ENCODE measurements around the gene ARHGAP19. TPM values are rescaled to one million over a fixed set of nuclear protein-coding genes. Genes with fewer than 3 reads are reported as not detected.

Gene ARHGAP19
- total and polyA plus RNA-seq, 2 donors (not counting 1 experiment from before 2014, with no cell fraction given): 5.6 to 7.4 TPM

DNA sequence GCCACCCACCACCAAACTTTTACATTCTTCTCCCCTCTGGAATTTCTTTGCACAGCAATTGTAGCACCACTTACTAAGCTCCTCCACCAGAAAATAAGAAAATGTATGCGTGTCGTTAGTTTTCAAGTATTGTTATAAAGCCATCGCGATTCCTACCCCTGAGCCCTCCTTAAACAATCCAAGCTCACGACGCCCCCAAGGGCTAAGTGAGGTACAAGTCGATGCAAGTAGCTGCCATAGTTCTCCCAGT, 40.8 kb upstream of the ARHGAP19 start:
- Histone ChIP-seq H2AFZ (ENCODE audit: low read length) (no peak overlapping the region), H3K27me3 (ENCODE audit: control insufficient read depth, insufficient read depth, low read length) (peaks cover 14% of the 10 kb centered on the region), H3K9me3 (ENCODE audit: control insufficient read depth, insufficient read depth, low read depth, low read length) (no peaks in the 10 kb centered on the region), H3K9ac (ENCODE audit: insufficient read depth, low read length) (no peak overlapping the region), H3K79me2 (ENCODE audit: control insufficient read depth, insufficient read depth, low read length) (peaks cover 4% of the 10 kb centered on the region), H3K27ac (ENCODE audit: insufficient read depth, low read length) (peak overlapping the region; percentile 75), H3K4me3 (replicated peaks in 1 of 4; ENCODE audit: control extremely low read depth in 1 of 4, insufficient read depth in 1 of 4, low read depth in 3 of 4, low read length in 4 of 4) (peak overlapping the region; percentile 54 to 76 (median 65)), H3K4me1 (ENCODE audit: control insufficient read depth, extremely low read depth, insufficient read depth, low read length) (peaks cover 2% of the 10 kb centered on the region), H4K20me1 (ENCODE audit: control insufficient read depth, extremely low read depth, insufficient read depth, low read length) (no peaks in the 10 kb centered on the region), H3K4me2 (ENCODE audit: extremely low read depth, insufficient read depth, low read length) (peak overlapping the region; percentile 84), H3K36me3 (ENCODE audit: control insufficient read depth, insufficient read depth, low read length) (no peaks in the 10 kb centered on the region)
- peak; percentile 41 to 55 for DNase-seq (ENCODE audit: low read depth in 2 of 2)
- TF ChIP-seq, protein P1, sequence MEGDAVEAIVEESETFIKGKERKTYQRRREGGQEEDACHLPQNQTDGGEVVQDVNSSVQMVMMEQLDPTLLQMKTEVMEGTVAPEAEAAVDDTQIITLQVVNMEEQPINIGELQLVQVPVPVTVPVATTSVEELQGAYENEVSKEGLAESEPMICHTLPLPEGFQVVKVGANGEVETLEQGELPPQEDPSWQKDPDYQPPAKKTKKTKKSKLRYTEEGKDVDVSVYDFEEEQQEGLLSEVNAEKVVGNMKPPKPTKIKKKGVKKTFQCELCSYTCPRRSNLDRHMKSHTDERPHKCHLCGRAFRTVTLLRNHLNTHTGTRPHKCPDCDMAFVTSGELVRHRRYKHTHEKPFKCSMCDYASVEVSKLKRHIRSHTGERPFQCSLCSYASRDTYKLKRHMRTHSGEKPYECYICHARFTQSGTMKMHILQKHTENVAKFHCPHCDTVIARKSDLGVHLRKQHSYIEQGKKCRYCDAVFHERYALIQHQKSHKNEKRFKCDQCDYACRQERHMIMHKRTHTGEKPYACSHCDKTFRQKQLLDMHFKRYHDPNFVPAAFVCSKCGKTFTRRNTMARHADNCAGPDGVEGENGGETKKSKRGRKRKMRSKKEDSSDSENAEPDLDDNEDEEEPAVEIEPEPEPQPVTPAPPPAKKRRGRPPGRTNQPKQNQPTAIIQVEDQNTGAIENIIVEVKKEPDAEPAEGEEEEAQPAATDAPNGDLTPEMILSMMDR (conservative IDR thresholded peaks at IDR 0.05 in 1 of 2, IDR thresholded peaks at IDR 0.05 in 1 of 2; ENCODE audit: low read depth in 1 of 2, low read length in 2 of 2): peak in 1 of 2 donors; percentile 21
- no peak for TF ChIP-seq EZH2 (IDR thresholded peaks at IDR 0.05; ENCODE audit: low read length, missing control alignments)

DNA sequence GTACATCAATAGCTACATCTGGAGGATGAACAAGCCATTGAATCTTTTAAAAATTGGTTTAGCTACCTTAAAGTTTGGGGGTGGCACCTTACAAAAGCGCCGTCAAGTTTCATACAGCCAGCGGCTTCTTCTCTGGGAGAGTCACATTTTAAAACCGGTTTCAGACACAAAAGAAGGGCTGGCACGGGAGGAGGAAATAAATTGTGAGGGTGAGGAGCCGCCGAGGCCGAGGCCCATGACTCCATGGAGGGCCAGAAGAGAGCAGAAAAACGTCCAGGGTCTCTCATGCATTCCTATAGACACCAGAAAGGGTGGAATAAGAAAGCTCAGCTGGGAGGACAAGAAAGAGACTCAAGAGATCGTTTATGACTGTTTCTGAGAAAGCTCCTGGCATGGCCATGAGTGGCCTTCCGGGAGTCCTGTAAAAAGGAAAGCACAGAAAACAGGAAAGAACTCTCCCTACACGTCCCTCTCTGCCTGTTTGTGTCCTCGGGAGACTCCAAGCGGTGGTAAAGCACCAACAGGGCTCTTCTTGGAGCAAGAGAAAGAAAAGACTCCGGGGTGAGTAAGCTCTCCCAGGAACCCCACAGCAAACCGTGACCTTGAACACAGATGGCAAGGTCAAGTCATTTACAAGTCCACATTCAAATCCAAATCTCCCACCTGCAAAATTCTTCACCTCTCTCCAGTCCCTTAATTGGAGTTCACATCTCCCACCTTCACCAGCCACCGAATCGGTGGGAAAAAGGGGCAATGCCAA, 40.3 kb upstream of the ARHGAP19 start:
- H3K27me3 ChIP-seq (ENCODE audit: control insufficient read depth, insufficient read depth, low read length): peaks cover 10% of the 10 kb centered on the region
- H3K79me2 ChIP-seq (ENCODE audit: control insufficient read depth, insufficient read depth, low read length): peaks cover 4% of the 10 kb centered on the region
- peak; percentile 77 to 89 for DNase-seq (ENCODE audit: low read depth in 2 of 2)
- TF ChIP-seq, protein P1 (conservative IDR thresholded peaks at IDR 0.05 in 1 of 2, IDR thresholded peaks at IDR 0.05 in 1 of 2; ENCODE audit: low read depth in 1 of 2, low read length in 2 of 2): peak; percentile 45 to 64
- no peak for TF ChIP-seq EZH2 (IDR thresholded peaks at IDR 0.05; ENCODE audit: low read length, missing control alignments)
- H4K20me1 ChIP-seq (ENCODE audit: control insufficient read depth, extremely low read depth, insufficient read depth, low read length): no peaks in the 10 kb centered on the region
- no peaks in the 10 kb centered on the region for H3K36me3 ChIP-seq (ENCODE audit: control insufficient read depth, insufficient read depth, low read length)
- peak overlapping the region; percentile 54 to 76 (median 65) for H3K4me3 ChIP-seq (replicated peaks in 1 of 4; ENCODE audit: control extremely low read depth in 1 of 4, insufficient read depth in 1 of 4, low read depth in 3 of 4, low read length in 4 of 4)
- peaks cover 2% of the 10 kb centered on the region for H3K4me1 ChIP-seq (ENCODE audit: control insufficient read depth, extremely low read depth, insufficient read depth, low read length)
- peak overlapping the region; percentile 78 for H2AFZ ChIP-seq (ENCODE audit: low read length)
- H3K4me2 ChIP-seq (ENCODE audit: extremely low read depth, insufficient read depth, low read length): peak overlapping the region; percentile 84
- H3K9me3 ChIP-seq (ENCODE audit: control insufficient read depth, insufficient read depth, low read depth, low read length): no peaks in the 10 kb centered on the region
- peak overlapping the region; percentile 59 for H3K9ac ChIP-seq (ENCODE audit: insufficient read depth, low read length)
- peak overlapping the region; percentile 75 for H3K27ac ChIP-seq (ENCODE audit: insufficient read depth, low read length)

DNA sequence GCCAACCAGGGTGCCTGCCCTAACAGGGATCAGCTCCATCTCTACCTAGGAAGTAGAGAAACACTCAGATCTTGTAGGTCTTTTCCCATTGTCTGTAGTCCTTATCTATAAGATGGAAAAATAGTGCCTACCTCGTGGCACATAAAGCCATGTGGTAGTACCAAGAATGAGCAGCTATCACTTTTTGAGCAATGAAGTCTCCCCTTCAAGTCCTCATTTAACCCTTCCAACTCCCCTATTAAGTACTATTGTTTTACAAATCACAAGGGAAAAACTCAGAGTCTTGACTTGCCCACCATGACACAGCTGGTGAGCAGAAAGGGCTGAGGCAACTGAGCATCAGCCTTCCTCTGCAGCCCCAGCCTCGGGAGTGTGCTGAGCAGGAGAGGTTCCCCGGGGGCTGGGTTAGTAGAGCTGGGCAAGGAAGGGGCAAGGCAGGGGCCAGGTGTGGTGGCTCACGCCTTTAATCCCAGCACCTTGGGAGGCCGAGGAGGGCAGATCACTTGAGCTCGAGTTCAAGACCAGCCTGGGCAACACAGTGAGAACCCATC, 38.8 kb upstream of the ARHGAP19 start:
- peaks cover 4% of the 10 kb centered on the region for H3K79me2 ChIP-seq (ENCODE audit: control insufficient read depth, insufficient read depth, low read length)
- no peak overlapping the region for H2AFZ ChIP-seq (ENCODE audit: low read length)
- H3K9me3 ChIP-seq (ENCODE audit: control insufficient read depth, insufficient read depth, low read depth, low read length): no peaks in the 10 kb centered on the region
- H3K27ac ChIP-seq (ENCODE audit: insufficient read depth, low read length): no peak overlapping the region
- H3K36me3 ChIP-seq (ENCODE audit: control insufficient read depth, insufficient read depth, low read length): no peaks in the 10 kb centered on the region
- no peaks in the 10 kb centered on the region for H4K20me1 ChIP-seq (ENCODE audit: control insufficient read depth, extremely low read depth, insufficient read depth, low read length)
- H3K4me2 ChIP-seq (ENCODE audit: extremely low read depth, insufficient read depth, low read length): no peak overlapping the region
- H3K4me3 ChIP-seq (replicated peaks in 1 of 4; ENCODE audit: control extremely low read depth in 1 of 4, insufficient read depth in 1 of 4, low read depth in 3 of 4, low read length in 4 of 4): no peak overlapping the region
- no peak for DNase-seq (ENCODE audit: low read depth in 2 of 2)
- H3K4me1 ChIP-seq (ENCODE audit: control insufficient read depth, extremely low read depth, insufficient read depth, low read length): peaks cover 2% of the 10 kb centered on the region
- H3K27me3 ChIP-seq (ENCODE audit: control insufficient read depth, insufficient read depth, low read length): peaks cover 5% of the 10 kb centered on the region
- H3K9ac ChIP-seq (ENCODE audit: insufficient read depth, low read length): no peak overlapping the region
- TF ChIP-seq, protein P1 (conservative IDR thresholded peaks at IDR 0.05 in 1 of 2, IDR thresholded peaks at IDR 0.05 in 1 of 2; ENCODE audit: low read depth in 1 of 2, low read length in 2 of 2): no peak
- no peak for TF ChIP-seq EZH2 (IDR thresholded peaks at IDR 0.05; ENCODE audit: low read length, missing control alignments)
